CD4-positive, alpha-beta T cell treated with Interleukin-4 for 1 hour (primary cell): ENCODE data around the gene BTG2.
"Not testable (repeated sequence)": the region's sequence is repeated elsewhere in the genome, so short reads cannot be mapped to it uniquely, and the experiment has no call there.

ENCODE experiments used
- DNase-seq, 2 donors: peaks; one replicate each; pipeline ENCODE4 v3.0.0-alpha.2; 2020 to 2022

Gene BTG2, protein sequence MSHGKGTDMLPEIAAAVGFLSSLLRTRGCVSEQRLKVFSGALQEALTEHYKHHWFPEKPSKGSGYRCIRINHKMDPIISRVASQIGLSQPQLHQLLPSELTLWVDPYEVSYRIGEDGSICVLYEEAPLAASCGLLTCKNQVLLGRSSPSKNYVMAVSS

DNA sequence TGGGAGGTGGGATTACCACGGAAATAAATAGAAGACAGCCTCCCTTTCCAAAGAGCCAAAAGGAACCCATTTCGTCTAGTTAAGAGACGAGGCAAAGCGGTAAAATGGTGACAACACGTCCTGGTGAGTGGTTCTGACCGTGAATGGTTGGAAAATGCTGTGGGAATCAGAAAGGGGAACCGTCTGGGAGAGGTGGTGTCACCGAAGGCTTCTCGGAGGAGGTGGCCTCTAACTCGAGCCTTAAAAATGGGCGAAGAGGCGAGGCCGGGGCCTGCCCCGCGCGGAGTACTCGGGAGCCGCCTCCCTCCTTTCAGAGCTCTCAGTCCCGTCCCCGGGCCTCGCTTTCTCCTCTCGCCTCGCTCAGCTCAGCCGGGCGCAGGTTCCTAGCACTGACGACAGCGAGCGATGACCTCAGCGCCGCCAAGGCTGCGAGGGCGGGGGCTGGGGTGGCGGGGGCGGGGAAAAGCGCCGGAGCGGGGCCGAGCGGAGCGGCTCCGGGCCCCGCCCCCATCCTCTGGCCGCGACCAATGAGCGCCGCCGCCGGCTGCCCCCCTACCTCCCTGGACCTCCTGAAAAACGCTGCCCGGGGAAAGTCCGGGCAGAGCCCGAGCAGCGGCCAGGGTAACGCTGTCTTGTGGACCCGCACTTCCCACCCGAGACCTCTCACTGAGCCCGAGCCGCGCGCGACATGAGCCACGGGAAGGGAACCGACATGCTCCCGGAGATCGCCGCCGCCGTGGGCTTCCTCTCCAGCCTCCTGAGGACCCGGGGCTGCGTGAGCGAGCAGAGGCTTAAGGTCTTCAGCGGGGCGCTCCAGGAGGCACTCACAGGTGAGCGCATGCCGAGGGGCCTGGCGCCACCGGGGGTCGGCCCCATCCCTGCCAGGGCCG is at the start of gene BTG2:
BTG2 (plus strand) TSS at position 601 of the 890 bp plus-strand sequence; CDS start at position 689, 88 bp downstream.
- DNase-seq: peak; percentile 96

DNA sequence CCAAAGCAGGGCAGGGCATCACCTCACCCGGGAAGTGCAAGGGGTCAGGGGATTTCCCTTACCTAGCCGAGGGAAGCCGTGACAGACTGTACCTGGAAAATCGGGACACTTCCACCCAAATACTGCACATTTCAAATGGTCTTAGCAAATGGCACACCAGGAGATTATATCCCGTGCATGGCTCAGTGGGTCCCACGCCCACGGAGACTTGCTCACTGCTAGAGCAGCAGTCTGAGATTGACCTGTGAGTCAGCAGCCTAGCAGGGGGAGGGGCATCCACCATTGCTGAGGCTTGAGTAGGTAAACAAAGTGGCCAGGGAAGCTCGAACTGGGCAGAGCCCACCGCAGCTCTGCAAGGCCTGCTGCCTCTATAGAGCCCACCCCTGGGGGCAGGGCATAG is 48.7 kb upstream of the BTG2 start:
- DNase-seq: not testable (repeated sequence)

DNA sequence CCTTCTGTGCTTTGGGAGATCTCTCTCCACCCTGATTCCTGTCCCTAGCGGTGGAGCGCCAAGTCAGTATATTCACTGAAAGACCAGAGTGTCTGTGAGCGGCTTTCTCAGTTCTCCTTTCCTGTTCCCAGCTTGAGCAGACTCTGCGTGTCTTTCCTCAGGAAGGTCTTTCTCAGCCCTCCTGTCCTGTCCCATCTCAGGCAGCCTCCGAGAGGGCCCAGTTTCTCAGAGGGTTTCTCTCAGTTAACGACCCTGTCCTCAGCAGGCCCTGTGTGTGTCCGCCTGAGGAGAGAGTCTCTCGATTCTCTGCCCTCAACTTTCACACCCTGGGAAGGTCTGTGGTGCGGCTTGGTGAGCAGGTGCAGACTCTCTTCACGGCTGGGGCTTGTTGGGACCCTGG is 41.8 kb upstream of the BTG2 start:
- DNase-seq: no peak

DNA sequence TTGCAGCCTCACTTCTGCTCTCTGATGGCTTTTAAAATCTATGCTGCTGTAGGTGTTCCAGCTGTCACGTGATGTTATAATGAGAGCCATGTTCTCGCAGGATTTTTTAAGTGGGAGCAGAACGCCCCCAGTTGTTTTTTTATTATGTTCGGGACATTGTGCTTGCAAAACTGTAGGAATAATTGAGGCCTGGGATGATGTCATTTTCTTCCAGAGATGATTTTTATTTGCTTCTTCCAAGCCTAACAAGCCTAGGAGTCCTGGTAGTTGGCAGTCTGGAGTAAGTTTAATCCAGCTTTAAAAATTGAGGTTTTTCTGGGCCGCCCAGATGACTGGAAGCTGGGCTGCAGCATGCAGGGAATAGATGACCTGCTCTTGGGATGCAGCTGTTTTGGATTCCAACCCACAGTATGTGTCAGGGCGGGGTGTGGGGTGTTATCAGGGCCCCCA is 41.2 kb upstream of the BTG2 start:
- DNase-seq: no peak

DNA sequence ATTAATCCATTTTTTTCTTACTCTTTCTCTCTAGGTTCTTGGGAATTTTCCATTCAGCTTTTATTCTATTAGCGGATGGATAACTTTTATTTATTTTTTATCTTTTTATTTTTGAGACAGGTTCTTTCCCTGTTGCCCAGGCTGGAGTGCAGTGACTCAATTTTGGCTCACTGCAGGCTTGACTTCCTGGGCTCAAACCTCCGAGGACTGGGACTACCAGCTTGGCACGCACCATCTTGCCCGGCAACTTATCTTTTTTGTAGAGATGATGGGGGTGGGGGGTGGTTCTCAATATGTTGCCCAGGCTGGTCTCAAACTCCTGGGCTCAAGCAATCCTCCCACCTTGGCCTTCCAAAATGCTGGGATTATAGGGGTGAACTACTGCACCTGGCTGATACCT is 39.8 kb upstream of the BTG2 start:
- no peak for DNase-seq

DNA sequence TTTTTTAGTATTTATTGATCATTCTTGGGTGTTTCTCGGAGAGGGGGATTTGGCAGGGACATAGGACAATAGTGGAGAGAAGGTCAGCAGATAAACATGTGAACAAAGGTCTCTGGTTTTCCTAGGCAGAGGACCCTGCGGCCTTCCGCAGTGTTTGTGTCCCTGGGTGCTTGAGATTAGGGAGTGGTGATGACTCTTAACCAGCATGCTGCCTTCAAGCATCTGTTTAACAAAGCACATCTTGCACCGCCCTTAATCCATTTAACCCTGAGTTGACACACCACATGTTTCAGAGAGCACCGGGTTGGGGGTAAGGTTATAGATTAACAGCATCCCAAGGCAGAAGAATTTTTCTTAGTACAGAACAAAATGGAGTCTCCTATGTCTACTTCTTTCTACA is 39.2 kb upstream of the BTG2 start:
- DNase-seq: not testable (repeated sequence)

DNA sequence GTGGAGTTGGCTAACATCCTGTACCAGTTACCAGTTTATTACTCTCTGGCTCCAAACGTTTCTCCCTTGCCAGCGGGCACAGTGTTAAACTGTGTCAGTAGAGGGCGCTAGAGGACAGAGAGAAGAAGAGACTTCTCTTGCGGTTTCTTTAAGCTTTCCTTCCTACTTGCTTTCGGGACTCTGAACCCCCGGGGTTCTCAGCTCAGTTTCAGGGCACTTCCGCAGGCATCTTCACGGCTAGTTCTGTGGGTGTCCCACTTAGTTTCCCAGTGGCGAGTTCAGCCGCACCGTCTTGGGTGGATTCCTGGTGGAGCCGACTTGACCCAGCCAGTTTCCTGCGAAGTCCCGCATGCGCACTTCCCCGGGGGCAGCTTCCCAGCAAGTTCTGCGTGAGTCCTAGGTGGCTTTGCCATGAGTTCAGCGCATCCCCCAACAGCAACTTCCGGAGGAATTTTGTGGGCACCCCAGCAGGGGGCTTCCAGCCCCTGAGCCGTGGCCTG is 37.9 kb upstream of the BTG2 start:
- peak; percentile 85 to 90 for DNase-seq

DNA sequence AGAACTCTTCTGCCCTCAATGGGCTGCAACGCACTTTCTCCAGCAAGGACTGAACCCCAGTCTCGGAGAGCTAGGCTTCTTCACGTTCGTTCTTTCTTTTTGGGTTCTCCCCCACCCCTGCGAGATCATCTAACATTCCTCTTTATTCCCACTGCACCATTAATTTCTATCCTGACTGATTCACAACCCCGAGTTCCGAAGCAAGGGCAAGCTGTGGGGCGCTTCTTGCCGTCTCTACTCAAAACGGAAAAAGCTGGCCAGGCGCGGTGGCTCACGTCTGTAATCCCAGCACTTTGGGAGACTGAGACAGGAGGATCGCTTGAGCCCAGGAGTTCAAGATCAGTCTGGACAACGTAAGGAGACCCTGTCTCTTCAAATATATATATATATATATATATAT is 37.4 kb upstream of the BTG2 start:
- DNase-seq: no peak

DNA sequence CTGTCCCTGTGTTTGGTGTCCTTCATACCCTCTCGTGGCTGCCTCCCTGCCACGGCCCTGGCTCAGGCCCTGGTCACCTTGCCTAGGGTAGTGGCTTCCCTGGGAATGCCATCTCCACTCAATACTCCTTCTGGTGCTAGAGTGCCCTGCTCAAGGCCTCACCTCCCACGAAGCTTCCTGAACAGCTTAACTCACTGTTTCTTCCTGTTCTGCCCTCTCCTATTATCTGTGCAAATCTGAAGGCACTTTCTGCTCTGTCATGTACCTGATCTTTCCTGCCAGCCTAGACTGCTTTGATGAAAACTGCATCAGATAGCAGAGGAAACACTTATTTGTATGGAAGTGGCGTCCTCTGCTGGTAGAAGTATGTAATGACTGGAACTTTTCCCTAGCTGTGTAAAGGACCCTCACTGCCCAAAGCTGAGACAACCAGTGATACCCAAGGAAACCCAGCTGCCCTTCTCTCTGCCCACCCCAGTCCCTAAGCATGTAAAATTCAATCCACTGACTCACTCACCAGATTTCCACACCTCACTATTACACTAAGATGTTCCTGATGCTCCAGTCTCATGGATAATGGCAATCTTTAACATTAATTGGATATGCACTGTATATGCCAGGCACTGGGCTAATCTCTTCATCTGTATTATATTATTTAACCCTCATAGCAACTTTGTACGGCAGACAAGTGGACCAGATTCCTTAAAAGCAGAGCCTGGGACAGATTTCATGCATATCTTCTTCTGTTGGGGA is 36.2 kb upstream of the BTG2 start:
- peak; percentile 69 to 85 for DNase-seq

DNA sequence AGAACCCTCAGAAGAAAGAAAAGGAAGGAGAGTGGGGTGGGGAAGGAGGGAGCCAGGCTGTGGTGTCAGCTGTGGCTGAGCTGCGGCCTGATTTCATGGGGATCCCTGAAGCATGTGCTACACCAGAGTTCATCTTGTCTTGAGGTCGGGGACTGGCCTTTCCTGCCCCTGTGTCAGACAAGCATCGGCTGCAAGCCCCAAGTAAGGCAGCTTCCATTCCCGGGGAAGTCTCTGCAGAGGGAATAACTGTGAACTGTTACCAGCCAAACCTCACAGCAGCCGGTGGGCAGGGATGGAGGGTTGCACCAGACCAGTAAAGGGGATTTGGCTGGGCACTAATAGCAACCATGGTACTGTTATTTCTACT is 35.7 kb upstream of the BTG2 start:
- no peak for DNase-seq

DNA sequence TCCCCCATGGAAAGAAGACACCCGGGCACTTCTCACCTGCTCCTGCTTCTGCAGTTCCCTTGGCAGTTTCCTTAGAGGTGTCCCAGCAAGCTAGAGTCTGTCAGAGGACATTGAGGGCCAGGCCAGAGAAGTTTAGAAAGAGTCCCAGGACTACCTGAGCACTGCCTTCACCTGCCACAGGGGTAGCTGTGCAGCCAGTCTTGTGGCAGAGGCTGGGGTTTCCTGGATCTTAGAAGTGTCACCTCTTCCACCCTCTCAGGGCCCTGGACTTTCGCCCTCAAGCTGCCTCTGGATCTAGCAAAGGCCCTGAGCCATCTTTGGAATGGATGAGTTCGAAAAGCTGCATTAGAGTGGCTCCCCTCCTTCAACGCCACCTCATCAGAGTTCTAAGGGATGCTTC is 34.9 kb upstream of the BTG2 start:
- DNase-seq: no peak

DNA sequence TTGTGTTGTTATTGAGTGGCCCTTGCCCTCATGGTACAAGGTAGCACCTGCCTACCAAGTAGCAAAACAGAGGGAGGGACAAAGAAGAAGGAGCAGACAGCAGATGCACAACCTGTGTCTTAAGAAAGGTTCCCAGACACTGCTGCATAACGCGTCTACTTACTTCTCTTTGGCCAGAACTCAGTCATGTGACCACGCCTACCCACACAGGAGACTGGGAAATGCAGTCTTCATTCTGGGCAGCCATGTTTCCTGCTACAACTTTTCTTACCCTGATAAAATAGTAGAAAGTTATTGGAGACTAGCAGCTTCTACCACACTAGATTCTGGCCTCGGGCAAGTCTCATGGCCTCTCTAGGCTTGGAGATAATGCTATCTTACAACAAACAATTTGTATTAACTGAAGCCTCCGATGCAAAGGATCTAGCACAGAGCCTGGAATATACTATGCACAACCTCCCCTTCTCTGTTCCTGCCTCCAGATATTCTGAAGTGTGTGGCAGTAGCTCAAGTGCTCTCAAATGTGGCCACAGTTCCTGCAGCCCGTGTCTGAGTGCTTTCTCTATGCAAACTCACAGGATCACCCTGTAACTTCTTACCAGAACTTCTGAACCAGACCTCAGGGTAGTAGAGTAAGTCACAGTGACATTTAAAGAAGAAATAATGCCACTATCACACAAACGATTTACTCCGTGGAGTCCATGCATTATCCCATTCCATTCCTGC is 34.1 kb upstream of the BTG2 start:
- DNase-seq: peak; percentile 82 to 84

DNA sequence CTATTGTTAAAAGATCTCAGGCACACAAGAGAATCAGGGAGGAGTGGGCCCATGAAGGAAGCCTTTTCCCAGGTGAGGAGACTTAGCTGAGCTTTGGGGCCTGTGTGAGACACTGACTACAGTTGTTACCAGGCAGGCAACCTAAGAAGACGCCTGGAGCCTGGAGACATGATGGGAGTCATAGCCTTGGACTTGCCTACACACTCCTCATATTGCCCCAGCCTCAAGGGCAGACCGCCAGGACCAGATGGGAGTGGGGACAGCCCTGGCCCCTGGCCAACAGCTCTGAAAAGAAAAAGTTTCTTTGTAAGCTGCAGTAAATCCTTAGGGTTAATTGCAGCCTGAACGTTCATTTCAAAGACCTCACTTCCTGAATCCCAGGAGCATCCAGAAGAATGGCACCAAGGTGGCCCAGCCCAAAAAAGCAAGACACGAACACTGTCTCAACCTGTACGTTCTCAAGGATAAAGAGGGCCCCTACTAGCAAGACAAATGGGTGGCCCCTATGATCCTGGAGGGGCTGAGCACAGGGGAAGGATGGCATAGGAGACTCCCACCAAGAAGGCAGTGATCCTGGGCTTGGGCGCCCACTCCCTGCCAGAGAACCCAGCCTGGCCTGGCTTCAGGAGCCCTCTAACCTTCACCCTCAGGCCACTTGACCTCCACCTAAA is 33.2 kb upstream of the BTG2 start:
- DNase-seq: no peak

DNA sequence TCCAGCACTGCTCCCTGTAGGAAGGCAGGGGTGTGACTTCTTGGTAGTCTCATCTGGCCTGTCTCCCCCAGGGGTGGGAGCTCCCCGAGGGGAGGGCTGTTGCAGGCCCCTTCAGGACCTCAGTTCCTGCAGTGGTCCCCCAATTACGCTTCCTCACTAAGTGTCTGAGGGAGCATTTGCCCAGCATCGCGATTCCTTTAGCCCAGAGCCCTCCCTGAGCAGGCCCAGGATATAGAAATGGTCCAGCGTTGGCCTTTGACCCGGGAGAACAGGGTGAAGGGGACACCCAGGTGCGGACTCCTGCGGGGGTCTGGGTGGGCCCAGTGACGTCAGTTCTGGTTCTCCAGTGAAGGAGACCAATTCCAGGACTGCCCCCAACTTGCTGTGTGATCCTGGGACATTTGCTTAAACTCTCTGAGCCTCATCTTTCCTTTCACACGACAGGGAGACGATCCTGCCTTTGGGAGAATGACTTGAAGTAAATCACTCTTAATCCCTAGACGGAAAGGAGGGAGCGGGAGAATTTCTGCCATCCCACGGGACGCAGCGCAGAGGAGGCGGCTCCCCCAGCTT is 32.6 kb upstream of the BTG2 start:
- DNase-seq: no peak

DNA sequence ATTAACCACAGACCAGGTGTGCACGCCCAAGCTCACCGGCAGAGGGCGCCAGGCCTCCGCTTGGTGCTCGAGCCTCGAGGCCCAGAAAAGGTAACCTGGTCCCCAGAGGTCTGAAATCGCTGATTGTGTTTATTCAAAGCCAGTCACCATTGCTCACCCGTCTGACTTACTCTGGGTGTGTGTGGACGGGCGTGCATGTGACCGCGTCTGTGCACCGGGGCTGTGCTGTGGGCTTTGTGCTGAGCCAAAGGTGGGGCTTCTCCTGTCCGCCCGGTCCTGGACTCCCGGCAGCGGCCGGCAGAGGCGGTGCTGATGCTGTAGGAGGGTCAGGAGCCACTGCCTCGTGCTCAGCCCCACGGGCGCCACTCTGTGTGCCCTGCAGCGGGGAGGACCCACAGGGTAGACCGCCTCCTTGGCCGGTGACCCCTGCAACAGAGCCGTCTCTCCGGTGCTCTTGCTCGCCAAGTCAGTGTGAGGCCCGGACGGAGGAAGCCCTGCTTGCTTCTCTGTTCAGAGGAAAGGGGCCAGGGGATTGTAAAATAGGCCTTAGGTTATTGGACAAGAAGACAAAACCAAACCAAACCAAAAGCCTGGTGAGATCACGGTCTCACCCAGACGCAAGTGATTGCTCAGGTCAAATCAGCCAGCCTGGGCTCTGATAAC is 32.0 kb upstream of the BTG2 start:
- peak; percentile 91 to 92 for DNase-seq

DNA sequence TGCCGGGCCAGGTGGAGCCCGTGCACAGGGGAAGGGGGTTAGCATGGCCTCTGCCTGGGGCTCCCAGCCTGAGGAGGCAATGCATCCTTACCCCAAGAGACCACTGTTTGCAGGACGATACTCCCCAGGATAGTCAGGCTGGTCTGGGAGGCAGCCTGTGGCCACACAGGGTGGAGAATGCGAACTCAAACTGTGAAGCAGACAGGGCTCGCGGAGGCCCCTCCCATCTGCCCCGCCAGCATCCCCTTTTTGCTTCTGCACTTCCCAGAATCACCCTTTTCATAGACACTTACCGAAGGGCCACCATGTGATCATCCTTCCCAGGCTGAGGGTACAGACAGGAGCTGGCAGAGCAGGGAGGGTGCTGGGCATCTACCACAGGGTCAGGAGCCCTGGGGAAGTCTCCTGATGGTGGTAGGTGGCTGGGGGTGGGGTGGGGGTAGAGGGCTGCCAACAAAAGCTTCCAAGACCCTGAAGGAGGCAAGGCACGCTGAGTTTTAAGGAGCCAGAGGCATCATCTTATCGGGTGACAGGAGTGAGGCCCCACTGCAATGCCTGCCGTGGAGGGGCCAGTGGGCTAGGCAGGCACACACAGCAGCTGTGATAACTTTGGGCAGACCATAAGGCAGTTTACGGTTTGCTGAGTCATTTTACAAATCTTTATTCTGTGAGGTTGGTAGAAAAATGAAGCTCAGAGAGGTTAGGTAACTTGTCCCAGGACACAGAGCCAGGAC is 31.3 kb upstream of the BTG2 start:
- peak in 1 of 2 donors; percentile 57 for DNase-seq

DNA sequence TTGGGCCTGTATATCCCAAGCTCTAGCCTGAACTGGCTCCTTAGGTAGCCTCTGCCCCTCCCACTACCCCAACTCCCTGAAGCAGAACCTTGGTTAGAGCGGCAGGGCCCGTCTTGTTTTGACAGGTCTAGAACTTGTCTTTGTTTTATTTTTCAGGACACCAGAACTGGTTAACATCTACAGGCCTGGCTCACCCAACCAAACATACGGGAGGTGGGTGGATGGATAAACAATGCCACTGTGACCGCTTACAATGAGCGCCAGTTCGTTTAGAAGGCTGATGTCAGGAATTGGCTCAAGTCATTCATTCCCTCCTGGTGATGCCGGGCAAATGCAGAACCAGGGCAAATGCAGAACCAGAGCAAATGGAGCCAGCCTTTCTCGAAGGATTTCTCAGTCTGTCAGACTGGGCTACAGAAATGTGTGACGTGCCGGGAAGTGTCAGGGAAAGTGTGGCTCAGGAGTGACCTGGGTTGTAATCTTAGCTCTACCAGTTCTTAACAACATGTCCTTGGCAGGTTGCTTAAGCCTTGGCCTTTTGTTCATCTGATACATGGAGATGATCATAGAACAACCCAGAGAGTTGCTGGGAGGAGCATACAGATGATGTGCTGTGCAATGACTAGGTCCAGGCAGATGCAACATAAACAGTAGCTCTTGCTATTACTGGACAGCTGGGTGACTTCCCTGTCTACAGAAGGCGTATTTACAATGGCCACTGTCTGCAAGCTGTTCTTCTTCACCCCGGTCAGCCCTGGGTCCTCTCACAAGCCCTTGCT is 30.5 kb upstream of the BTG2 start:
- DNase-seq: no peak

DNA sequence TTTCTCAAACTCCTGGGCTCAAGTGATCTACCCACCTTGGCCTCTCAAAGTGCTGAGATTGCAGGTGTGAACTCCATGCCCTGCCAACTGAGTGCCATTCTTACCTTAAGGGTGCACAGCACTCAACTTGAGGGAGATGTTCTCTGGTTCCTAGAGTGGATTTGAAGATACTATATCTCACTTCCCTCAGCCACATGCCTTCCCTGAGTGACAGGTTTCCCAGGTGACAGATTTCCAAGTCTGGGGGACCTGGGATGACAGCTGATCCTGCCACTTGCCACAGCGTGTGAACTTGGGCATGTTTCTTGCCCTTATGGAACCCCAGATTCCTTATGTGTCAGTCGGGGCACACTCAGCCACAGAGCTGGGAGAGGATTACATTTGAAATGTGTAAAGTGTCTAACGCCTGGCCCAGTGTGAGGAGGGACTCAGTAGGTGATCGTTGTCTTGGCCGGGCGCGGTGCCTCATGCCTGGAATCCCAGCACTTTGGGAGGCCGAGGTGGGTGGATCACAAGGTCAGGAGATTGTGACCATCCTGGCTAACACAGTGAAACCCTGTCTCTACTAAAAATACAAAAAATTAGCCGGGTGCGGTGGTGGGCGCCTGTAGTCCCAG is 29.6 kb upstream of the BTG2 start:
- DNase-seq: no peak

DNA sequence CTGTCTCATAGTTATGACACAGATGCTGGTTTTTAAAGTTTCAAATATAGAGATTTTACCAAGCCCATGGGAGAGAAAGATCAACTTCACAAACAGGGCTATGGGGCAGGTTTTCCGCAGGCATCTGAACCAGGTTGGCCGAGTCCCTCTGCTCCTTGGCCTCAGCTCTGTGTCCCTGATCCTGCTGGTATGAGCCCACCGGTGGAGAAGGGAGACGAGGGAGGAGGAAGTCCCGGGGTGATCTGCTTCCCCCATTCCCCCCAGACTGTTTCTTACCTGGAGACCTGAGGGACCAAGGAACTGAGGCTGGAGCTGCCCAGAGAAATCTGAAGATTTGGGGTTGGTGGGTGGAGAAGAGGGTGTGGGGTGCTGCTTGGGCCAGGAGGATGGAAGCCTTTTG is 28.9 kb upstream of the BTG2 start:
- no peak for DNase-seq
